Activated T-helper 1 cell treated with Interleukin-2 at 50 U/mL for 16 hours (primary cell): Measurements from ENCODE around the gene WLS.

ENCODE experiments used
- DNase-seq: peaks from one replicate; pipeline ENCODE4 v3.0.0-alpha.2; 2020; ENCODE audit warnings: low read depth

WLS gene

GRCh38 chr1:68227598-68227997 is 4.7 kb downstream of the WLS start:
- no peak for DNase-seq

- no peak for DNase-seq
Measured at GRCh38 chr1:68225781-68226180, 6.5 kb downstream of the WLS start.

- no peak for DNase-seq
Measured at GRCh38 chr1:68223687-68224086, 8.6 kb downstream of the WLS start.

GRCh38 chr1:68221980-68222373 is 10.3 kb downstream of the WLS start:
- no peak for DNase-seq

- no peak for DNase-seq
Measured at GRCh38 chr1:68221001-68221979, 11.0 kb downstream of the WLS start.

GRCh38 chr1:68220420-68220819 is 11.9 kb downstream of the WLS start:
- DNase-seq = no peak

- no peak for DNase-seq
Measured at GRCh38 chr1:68218490-68218889, 13.8 kb downstream of the WLS start.

GRCh38 chr1:68217618-68218017 is 14.7 kb downstream of the WLS start:
- no peak for DNase-seq

- no peak for DNase-seq
Measured at GRCh38 chr1:68217060-68217554, 15.2 kb downstream of the WLS start.

- DNase-seq = no peak
Measured at GRCh38 chr1:68216089-68216772, 16.1 kb downstream of the WLS start.

- DNase-seq = no peak
Measured at GRCh38 chr1:68213843-68214242, 18.5 kb downstream of the WLS start.

GRCh38 chr1:68211761-68212380 is 20.5 kb downstream of the WLS start:
- no peak for DNase-seq

GRCh38 chr1:68210829-68211228 is 21.5 kb downstream of the WLS start:
- no peak for DNase-seq

GRCh38 chr1:68210027-68210426 is 22.3 kb downstream of the WLS start:
- no peak for DNase-seq

- no peak for DNase-seq
Measured at GRCh38 chr1:68206848-68207689, 25.3 kb downstream of the WLS start.

- DNase-seq = no peak
Measured at GRCh38 chr1:68205794-68206358, 26.4 kb downstream of the WLS start.

GRCh38 chr1:68204977-68205630 is 27.2 kb downstream of the WLS start:
- DNase-seq = no peak

GRCh38 chr1:68202239-68202832 is 30.0 kb downstream of the WLS start:
- DNase-seq = no peak

- no peak for DNase-seq
Measured at GRCh38 chr1:68201546-68202238, 30.6 kb downstream of the WLS start.

- DNase-seq = no peak
Measured at GRCh38 chr1:68199603-68200002, 32.7 kb downstream of the WLS start.
